Activated CD4-positive, alpha-beta memory T cell treated with anti-CD3 and anti-CD28 coated beads for 36 hours (primary cell): Measurements from ENCODE around the gene PHIP. TPM values are rescaled to one million over a fixed set of nuclear protein-coding genes. Genes with fewer than 3 reads are reported as not detected.
"Not testable (repeated sequence)": the region's sequence is repeated elsewhere in the genome, so short reads cannot be mapped to it uniquely, and the experiment has no call there.

Experiments used
- CTCF ChIA-PET: fragments of 350-600 bp; sonication (Branson Sonifier 250); formaldehyde crosslinking; loops from one replicate; lab custom pipeline; 2021; ENCODE audit warnings: antibody characterized with exemption, inconsistent platforms; lab: Charles Lee
- POLR2A ChIA-PET: fragments of 350-600 bp; sonication (Branson Sonifier 250); formaldehyde crosslinking; loops from one replicate; lab custom pipeline; 2021; ENCODE audit warnings: antibody characterized with exemption; lab: Charles Lee
- DNase-seq: peaks from one replicate; pipeline ENCODE4 v3.0.0-alpha.2; 2020
- H3K27ac Mint-ChIP-seq: one replicate; pipeline ENCODE4 v1.8.0; 2021; ENCODE audit warnings: mixed read lengths
- H3K27me3 Mint-ChIP-seq: one replicate; pipeline ENCODE4 v1.8.0; 2021; ENCODE audit warnings: mixed read lengths
- H3K36me3 Mint-ChIP-seq: one replicate; pipeline ENCODE4 v1.8.0; 2021; ENCODE audit warnings: mixed read lengths
- H3K4me1 Mint-ChIP-seq: one replicate; pipeline ENCODE4 v1.8.0; 2021; ENCODE audit warnings: low read depth, mixed read lengths
- H3K4me3 Mint-ChIP-seq: one replicate; pipeline ENCODE4 v1.8.0; 2021; ENCODE audit warnings: mild to moderate bottlenecking, mixed read lengths
- H3K9me3 Mint-ChIP-seq: one replicate; pipeline ENCODE4 v1.8.0; 2021; ENCODE audit warnings: mixed read lengths
- intact Hi-C: fragments of 100-400 bp; cut with micrococcal nuclease; formaldehyde crosslinking; loops from one replicate; pipeline ENCODE4 v1.15.1; 2023
- total RNA-seq, 2 experiments: library from RNA; stranded (reverse); gene quantifications; one replicate each; pipeline ENCODE4 v1.2.3, GENCODE V29; 2021

PHIP gene
- total RNA-seq, 2 experiments from 2014 or later, result 25.5 to 27.9 TPM

- no peaks in the 10 kb centered on the region for H3K4me1 Mint-ChIP-seq
- CTCF ChIA-PET, result no interaction called here
- POLR2A ChIA-PET, result no interaction called here
Observed at GRCh38 chr6:78952362-78952761, 125.7 kb downstream of the PHIP start.

GRCh38 chr6:78948785-78949184, 129.3 kb downstream of the PHIP start:
- Mint-ChIP-seq H3K27me3 (no peaks in the 10 kb centered on the region), H3K36me3 (peaks cover 71% of the 10 kb centered on the region), H3K4me1 (no peaks in the 10 kb centered on the region), H3K27ac (no peak overlapping the region), H3K4me3 (no peak overlapping the region), H3K9me3 (peaks cover 23% of the 10 kb centered on the region)
- ChIA-PET POLR2A (no interaction called here), CTCF (no interaction called here)
- intact Hi-C loops, result no loop called here
- DNase-seq, result no peak

More at GRCh38 chr6:78952362-78952761, 125.7 kb downstream of the PHIP start:
- Mint-ChIP-seq H3K27ac (no peak overlapping the region), H3K27me3 (no peaks in the 10 kb centered on the region), H3K9me3 (peaks cover 23% of the 10 kb centered on the region), H3K4me3 (no peak overlapping the region), H3K36me3 (peaks cover 73% of the 10 kb centered on the region)
- no peak for DNase-seq
- intact Hi-C loops, result no loop called here

GRCh38 chr6:78947962-78948361, 130.1 kb downstream of the PHIP start:
- Mint-ChIP-seq H3K27me3 (no peaks in the 10 kb centered on the region), H3K9me3 (peaks cover 20% of the 10 kb centered on the region), H3K4me3 (no peak overlapping the region), H3K27ac (no peak overlapping the region), H3K4me1 (no peaks in the 10 kb centered on the region), H3K36me3 (peaks cover 69% of the 10 kb centered on the region)
- CTCF ChIA-PET, result no interaction called here
- DNase-seq, result no peak
- intact Hi-C loops, result no loop called here
- POLR2A ChIA-PET, result no interaction called here

GRCh38 chr6:78947529-78947928, 130.5 kb downstream of the PHIP start:
- H3K4me3 Mint-ChIP-seq, result no peak overlapping the region
- H3K36me3 Mint-ChIP-seq, result peaks cover 66% of the 10 kb centered on the region
- no peak for DNase-seq
- H3K9me3 Mint-ChIP-seq, result peaks cover 20% of the 10 kb centered on the region
- CTCF ChIA-PET, result no interaction called here
- no peak overlapping the region for H3K27ac Mint-ChIP-seq
- intact Hi-C loops, result no loop called here
- no peaks in the 10 kb centered on the region for H3K27me3 Mint-ChIP-seq
- POLR2A ChIA-PET, result no interaction called here
- no peaks in the 10 kb centered on the region for H3K4me1 Mint-ChIP-seq

- intact Hi-C loops, result no loop called here
- Mint-ChIP-seq H3K27ac (no peak overlapping the region), H3K27me3 (no peaks in the 10 kb centered on the region), H3K4me1 (no peaks in the 10 kb centered on the region), H3K4me3 (no peak overlapping the region), H3K9me3 (no peaks in the 10 kb centered on the region), H3K36me3 (peaks cover 53% of the 10 kb centered on the region)
- DNase-seq, result no peak
- ChIA-PET CTCF (no interaction called here), POLR2A (no interaction called here)
Observed at GRCh38 chr6:78942446-78942845, 135.6 kb downstream of the PHIP start.

- H3K4me3 Mint-ChIP-seq, result no peak overlapping the region
- H3K27ac Mint-ChIP-seq, result no peak overlapping the region
- ChIA-PET CTCF (no interaction called here), POLR2A (no interaction called here)
- H3K27me3 Mint-ChIP-seq, result no peaks in the 10 kb centered on the region
- DNase-seq, result no peak
- peaks cover 22% of the 10 kb centered on the region for H3K9me3 Mint-ChIP-seq
- intact Hi-C loops, result no loop called here
- no peaks in the 10 kb centered on the region for H3K4me1 Mint-ChIP-seq
- H3K36me3 Mint-ChIP-seq, result peaks cover 22% of the 10 kb centered on the region
Observed at GRCh38 chr6:78936515-78936914, 141.5 kb downstream of the PHIP start.

- H3K9me3 Mint-ChIP-seq, result peaks cover 25% of the 10 kb centered on the region
- H3K27ac Mint-ChIP-seq, result no peak overlapping the region
- H3K4me3 Mint-ChIP-seq, result no peak overlapping the region
- peaks cover 15% of the 10 kb centered on the region for H3K36me3 Mint-ChIP-seq
- H3K27me3 Mint-ChIP-seq, result no peaks in the 10 kb centered on the region
- intact Hi-C loops, result no loop called here
- CTCF ChIA-PET, result interaction anchor here (0.7 kb wide), 1 partner anchor 102 kb away, joined by 5 read pairs; no protein-coding TSS in a partner anchor
- no peaks in the 10 kb centered on the region for H3K4me1 Mint-ChIP-seq
- DNase-seq, result no peak
- POLR2A ChIA-PET, result no interaction called here
Observed at GRCh38 chr6:78935553-78935952, 142.5 kb downstream of the PHIP start.

GRCh38 chr6:78925317-78925716, 152.7 kb downstream of the PHIP start:
- H3K9me3 Mint-ChIP-seq, result peaks cover 67% of the 10 kb centered on the region
- no peak overlapping the region for H3K4me3 Mint-ChIP-seq
- no peaks in the 10 kb centered on the region for H3K4me1 Mint-ChIP-seq
- H3K36me3 Mint-ChIP-seq, result peaks cover 6% of the 10 kb centered on the region
- CTCF ChIA-PET, result no interaction called here
- no peaks in the 10 kb centered on the region for H3K27me3 Mint-ChIP-seq
- intact Hi-C loops, result no loop called here
- DNase-seq, result no peak
- POLR2A ChIA-PET, result no interaction called here
- H3K27ac Mint-ChIP-seq, result no peak overlapping the region

GRCh38 chr6:78921168-78921567, 156.9 kb downstream of the PHIP start:
- H3K9me3 Mint-ChIP-seq, result peaks cover 70% of the 10 kb centered on the region
- DNase-seq, intact Hi-C loops, H3K4me3 Mint-ChIP-seq, CTCF ChIA-PET, H3K27ac Mint-ChIP-seq, H3K4me1 Mint-ChIP-seq, POLR2A ChIA-PET, H3K27me3 Mint-ChIP-seq: not testable (repeated sequence)
- peaks cover 12% of the 10 kb centered on the region for H3K36me3 Mint-ChIP-seq

GRCh38 chr6:78917788-78918187, 160.3 kb downstream of the PHIP start:
- Mint-ChIP-seq H3K27me3 (no peaks in the 10 kb centered on the region), H3K36me3 (peaks cover 10% of the 10 kb centered on the region), H3K4me1 (no peaks in the 10 kb centered on the region), H3K9me3 (peaks cover 48% of the 10 kb centered on the region), H3K27ac (no peak overlapping the region), H3K4me3 (no peak overlapping the region)
- no peak for DNase-seq
- ChIA-PET POLR2A (interaction anchor here (0.7 kb wide), 1 partner anchor 957 kb away, joined by 3 read pairs; no protein-coding TSS in a partner anchor), CTCF (no interaction called here)
- intact Hi-C loops, result no loop called here

- CTCF ChIA-PET, result no interaction called here
Observed at GRCh38 chr6:78916411-78916810, 161.6 kb downstream of the PHIP start.

GRCh38 chr6:78911218-78911940, 166.7 kb downstream of the PHIP start:
- H3K27ac Mint-ChIP-seq, result no peak overlapping the region
- H3K9me3 Mint-ChIP-seq, result peaks cover 9% of the 10 kb centered on the region
- peaks cover under 1% of the 10 kb centered on the region for H3K36me3 Mint-ChIP-seq
- ChIA-PET POLR2A (no interaction called here), CTCF (no interaction called here)
- peaks cover 29% of the 10 kb centered on the region for H3K27me3 Mint-ChIP-seq
- no peak for DNase-seq
- intact Hi-C loops, result no loop called here
- peak overlapping the region; percentile 14 for H3K4me3 Mint-ChIP-seq
- H3K4me1 Mint-ChIP-seq, result peaks cover 15% of the 10 kb centered on the region

More at GRCh38 chr6:78916411-78916810, 161.6 kb downstream of the PHIP start:
- no peak overlapping the region for H3K4me3 Mint-ChIP-seq
- intact Hi-C loops, result no loop called here
- peaks cover 46% of the 10 kb centered on the region for H3K9me3 Mint-ChIP-seq
- H3K27me3 Mint-ChIP-seq, result peaks cover 9% of the 10 kb centered on the region
- POLR2A ChIA-PET, result no interaction called here
- H3K4me1 Mint-ChIP-seq, result no peaks in the 10 kb centered on the region
- H3K27ac Mint-ChIP-seq, result no peak overlapping the region
- peaks cover 10% of the 10 kb centered on the region for H3K36me3 Mint-ChIP-seq
- no peak for DNase-seq

GRCh38 chr6:78910591-78911171, 167.4 kb downstream of the PHIP start:
- Mint-ChIP-seq H3K27me3 (peaks cover 29% of the 10 kb centered on the region), H3K36me3 (peaks cover 2% of the 10 kb centered on the region), H3K9me3 (peaks cover 2% of the 10 kb centered on the region), H3K4me1 (peaks cover 15% of the 10 kb centered on the region), H3K4me3 (peak overlapping the region; percentile 14), H3K27ac (no peak overlapping the region)
- intact Hi-C loops, result no loop called here
- peak; percentile 46 for DNase-seq
- ChIA-PET CTCF (no interaction called here), POLR2A (no interaction called here)
